PC-3 (cell line): Measurements from ENCODE around the gene PDHB. TPM values are rescaled to one million over a fixed set of nuclear protein-coding genes. Genes with fewer than 3 reads are reported as not detected.

ENCODE experiments used
- ATAC-seq: fragments of 200-7000 bp; cut with Tn5 transposase; 2 replicates; pipeline ENCODE4 v1.9.1; 2020; ENCODE audit warnings: mild to moderate bottlenecking, moderate library complexity
- BruUV-seq: library from RNA; stranded (reverse); fragments of 400-500 nt; replicated peaks from 2 replicates; lab custom pipeline; 2021; lab: Mats Ljungman, UMichigan
- CTCF ChIA-PET: fragments of 300-600 bp; sonication (Branson Sonifier 250); formaldehyde crosslinking; loops from one replicate; lab custom pipeline; 2022; ENCODE audit warnings: antibody characterized with exemption; lab: Charles Lee
- POLR2A ChIA-PET: fragments of 300-600 bp; sonication (Branson Sonifier 250); formaldehyde crosslinking; loops from one replicate; lab custom pipeline; 2022; ENCODE audit warnings: antibody characterized with exemption; ENCODE audit not compliant: unreplicated experiment; lab: Charles Lee
- DNase-seq: peaks from one replicate; pipeline ENCODE4 v3.0.0-alpha.2; 2015
- H2AFZ ChIP-seq: fragments of 300-600 bp; sonication (generic); 2 replicates; pipeline ENCODE4 v1.6.0; 2016; ENCODE audit warnings: antibody characterized with exemption, low read length
- H3F3A ChIP-seq: fragments of 300-600 bp; sonication (generic); one replicate; pipeline ENCODE4 v1.6.0; 2017; ENCODE audit warnings: antibody characterized with exemption, low read length, control low read depth, mild to moderate bottlenecking; ENCODE audit not compliant: unreplicated experiment
- H3K27ac ChIP-seq: fragments of 300-600 bp; sonication (generic); 2 replicates; pipeline ENCODE4 v1.5.1; 2016; ENCODE audit warnings: mild to moderate bottlenecking, low read length
- H3K27me3 ChIP-seq: fragments of 300-600 bp; sonication (generic); 2 replicates; pipeline ENCODE4 v1.6.1; 2016; ENCODE audit warnings: low read length, mixed read lengths
- H3K36me3 ChIP-seq: fragments of 300-600 bp; sonication (generic); 2 replicates; pipeline ENCODE4 v1.6.1; 2016; ENCODE audit warnings: low read depth, mixed run types, low read length, mixed read lengths
- H3K4me1 ChIP-seq: fragments of 300-600 bp; sonication (generic); 2 replicates; pipeline ENCODE4 v1.5.1; 2016; ENCODE audit warnings: low read length; ENCODE audit not compliant: insufficient read depth
- H3K4me2 ChIP-seq: fragments of 300-600 bp; sonication (generic); 2 replicates; pipeline ENCODE4 v1.6.0; 2016; ENCODE audit warnings: low read length
- H3K4me3 ChIP-seq: fragments of 300-600 bp; sonication (generic); 2 replicates; pipeline ENCODE4 v1.5.1; 2016; ENCODE audit warnings: mild to moderate bottlenecking, low read length, mixed read lengths
- H3K79me2 ChIP-seq: fragments of 300-600 bp; sonication (generic); 2 replicates; pipeline ENCODE4 v1.6.1; 2017; ENCODE audit warnings: low read length, mixed read lengths
- H3K9ac ChIP-seq: fragments of 300-600 bp; sonication (generic); 2 replicates; pipeline ENCODE4 v1.6.0; 2016; ENCODE audit warnings: mild to moderate bottlenecking, low read length
- H3K9me2 ChIP-seq: fragments of 300-600 bp; sonication (generic); replicated peaks from 2 replicates; pipeline ENCODE4 v1.6.1; 2016; ENCODE audit warnings: mixed run types, low read length, mixed read lengths
- H3K9me3 ChIP-seq: fragments of 300-600 bp; sonication (generic); 2 replicates; pipeline ENCODE4 v1.6.1; 2016; ENCODE audit warnings: low read length, mixed read lengths
- H4K20me1 ChIP-seq: fragments of 300-600 bp; sonication (generic); 2 replicates; pipeline ENCODE4 v1.6.1; 2016; ENCODE audit warnings: low read length, mixed read lengths
- EZH2 ChIP-seq: fragments of 300-600 bp; sonication (generic); IDR thresholded peaks from one replicate; pipeline ENCODE4 v1.6.1; 2017; ENCODE audit warnings: antibody characterized with exemption, mild to moderate bottlenecking, low read length; ENCODE audit not compliant: unreplicated experiment
- EZH2phosphoT487 ChIP-seq: fragments of 300-600 bp; sonication (generic); IDR thresholded peaks from 2 replicates; pipeline ENCODE4 v1.6.1; 2018; ENCODE audit warnings: mild to moderate bottlenecking, antibody characterized with exemption, low read length, borderline replicate concordance
- intact Hi-C: fragments of 100-400 bp; cut with micrococcal nuclease; formaldehyde crosslinking; loops from 2 replicates; pipeline ENCODE4 v1.9.0; 2023
- total RNA-seq: library from RNA; depleted of rRNA; stranded (reverse); fragments of >200 nt; gene quantifications from 2 replicates; pipeline ENCODE4 v1.2.3, GENCODE V29; 2014
- TF ChIP-seq, protein P1 (sequence below): fragments of 300-600 bp; sonication (generic); conservative IDR thresholded peaks from 2 replicates; pipeline ENCODE4 v1.5.1; 2017; ENCODE audit warnings: antibody characterized with exemption, low read depth, mild to moderate bottlenecking, low read length

The PDHB gene
- total RNA-seq, 1 experiment from 2014 or later = 103 TPM

DNA sequence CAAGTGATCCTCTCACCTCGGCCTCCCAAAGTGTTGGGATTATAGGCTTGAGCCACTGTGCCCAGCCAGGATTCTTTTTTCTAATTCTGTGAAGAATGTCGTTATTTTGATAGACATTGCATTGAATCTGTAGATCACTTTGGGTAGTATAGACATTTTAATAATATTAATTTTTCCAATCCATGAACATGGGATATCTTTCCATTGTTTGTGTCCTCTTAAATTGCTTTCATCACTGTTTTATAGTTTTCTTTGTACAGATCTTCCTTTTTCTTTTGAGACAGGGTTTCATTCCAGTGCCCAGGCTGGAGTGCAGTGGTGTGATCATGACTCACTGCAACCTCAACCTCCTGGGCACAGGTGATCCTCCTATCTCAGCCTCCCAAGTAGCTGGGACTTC is 46.7 kb upstream of the PDHB start:
- intact Hi-C loops = no loop called here

GRCh38 chr3:58478781-58479180 is 45.1 kb upstream of the PDHB start:
- H3K79me2 ChIP-seq = no peaks in the 10 kb centered on the region
- CTCF ChIA-PET = no interaction called here
- no peaks in the 10 kb centered on the region for H3K9me2 ChIP-seq
- H3F3A ChIP-seq = no peaks in the 10 kb centered on the region
- no peak overlapping the region for H3K27ac ChIP-seq
- DNase-seq (no peak), ATAC-seq (no peak)
- H3K9me3 ChIP-seq = no peaks in the 10 kb centered on the region
- TF ChIP-seq, protein P1, sequence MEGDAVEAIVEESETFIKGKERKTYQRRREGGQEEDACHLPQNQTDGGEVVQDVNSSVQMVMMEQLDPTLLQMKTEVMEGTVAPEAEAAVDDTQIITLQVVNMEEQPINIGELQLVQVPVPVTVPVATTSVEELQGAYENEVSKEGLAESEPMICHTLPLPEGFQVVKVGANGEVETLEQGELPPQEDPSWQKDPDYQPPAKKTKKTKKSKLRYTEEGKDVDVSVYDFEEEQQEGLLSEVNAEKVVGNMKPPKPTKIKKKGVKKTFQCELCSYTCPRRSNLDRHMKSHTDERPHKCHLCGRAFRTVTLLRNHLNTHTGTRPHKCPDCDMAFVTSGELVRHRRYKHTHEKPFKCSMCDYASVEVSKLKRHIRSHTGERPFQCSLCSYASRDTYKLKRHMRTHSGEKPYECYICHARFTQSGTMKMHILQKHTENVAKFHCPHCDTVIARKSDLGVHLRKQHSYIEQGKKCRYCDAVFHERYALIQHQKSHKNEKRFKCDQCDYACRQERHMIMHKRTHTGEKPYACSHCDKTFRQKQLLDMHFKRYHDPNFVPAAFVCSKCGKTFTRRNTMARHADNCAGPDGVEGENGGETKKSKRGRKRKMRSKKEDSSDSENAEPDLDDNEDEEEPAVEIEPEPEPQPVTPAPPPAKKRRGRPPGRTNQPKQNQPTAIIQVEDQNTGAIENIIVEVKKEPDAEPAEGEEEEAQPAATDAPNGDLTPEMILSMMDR = no peak
- no peak for TF ChIP-seq EZH2
- TF ChIP-seq EZH2phosphoT487 = no peak
- H4K20me1 ChIP-seq = no peaks in the 10 kb centered on the region
- H3K9ac ChIP-seq = no peak overlapping the region
- no peak overlapping the region for H2AFZ ChIP-seq
- no peaks in the 10 kb centered on the region for H3K4me1 ChIP-seq
- intact Hi-C loops = no loop called here
- H3K4me3 ChIP-seq = no peak overlapping the region
- no TSS peak for BruUV-seq
- no peak overlapping the region for H3K4me2 ChIP-seq
- H3K36me3 ChIP-seq = no peaks in the 10 kb centered on the region
- no peaks in the 10 kb centered on the region for H3K27me3 ChIP-seq
- POLR2A ChIA-PET = no interaction called here

More for the DNA sequence above, 46.7 kb upstream of the PDHB start:
- no peaks in the 10 kb centered on the region for H3K9me2 ChIP-seq
- H3K36me3 ChIP-seq = no peaks in the 10 kb centered on the region
- H3K9me3 ChIP-seq = no peaks in the 10 kb centered on the region
- no TSS peak for BruUV-seq
- no peak overlapping the region for H2AFZ ChIP-seq
- H3K4me2 ChIP-seq = no peak overlapping the region
- H3K27ac ChIP-seq = no peak overlapping the region
- no peaks in the 10 kb centered on the region for H3K79me2 ChIP-seq
- TF ChIP-seq, protein P1 = no peak
- TF ChIP-seq EZH2 (no peak), EZH2phosphoT487 (no peak)
- no peaks in the 10 kb centered on the region for H4K20me1 ChIP-seq
- ATAC-seq = no peak
- no peak for DNase-seq
- H3K9ac ChIP-seq = no peak overlapping the region
- H3K4me3 ChIP-seq = no peak overlapping the region
- no peaks in the 10 kb centered on the region for H3F3A ChIP-seq
- no peaks in the 10 kb centered on the region for H3K4me1 ChIP-seq
- CTCF ChIA-PET = no interaction called here
- POLR2A ChIA-PET = no interaction called here
- H3K27me3 ChIP-seq = no peaks in the 10 kb centered on the region

- POLR2A ChIA-PET = no interaction called here
- no peak overlapping the region for H3K27ac ChIP-seq
Observed at GRCh38 chr3:58474967-58475578, 41.4 kb upstream of the PDHB start.

More at GRCh38 chr3:58474967-58475578, 41.4 kb upstream of the PDHB start:
- CTCF ChIA-PET = interaction anchor here (0.5 kb wide), 1 partner anchor 141 kb away, joined by 4 read pairs; no protein-coding TSS in a partner anchor
- H3K9me3 ChIP-seq = no peaks in the 10 kb centered on the region
- no peaks in the 10 kb centered on the region for H3K9me2 ChIP-seq
- BruUV-seq = no TSS peak
- peaks cover 22% of the 10 kb centered on the region for H3K4me1 ChIP-seq
- H3K79me2 ChIP-seq = no peaks in the 10 kb centered on the region
- H3K27me3 ChIP-seq = no peaks in the 10 kb centered on the region
- no peaks in the 10 kb centered on the region for H3K36me3 ChIP-seq
- no peak overlapping the region for H3K4me2 ChIP-seq
- H3F3A ChIP-seq = peaks cover 6% of the 10 kb centered on the region
- no peak overlapping the region for H2AFZ ChIP-seq
- no peak for TF ChIP-seq EZH2phosphoT487
- TF ChIP-seq EZH2 = no peak
- TF ChIP-seq, protein P1 = no peak
- no peaks in the 10 kb centered on the region for H4K20me1 ChIP-seq
- intact Hi-C loops = no loop called here
- no peak overlapping the region for H3K4me3 ChIP-seq
- ATAC-seq (no peak), DNase-seq (no peak)
- no peak overlapping the region for H3K9ac ChIP-seq
